HCT116 (cell line): ENCODE data around the gene BAG2. TPM values are rescaled to one million over a fixed set of nuclear protein-coding genes. Genes with fewer than 3 reads are reported as not detected.

Experiments
- ATAC-seq: fragments of 200-7000 bp; cut with Tn5 transposase; 2 replicates; pipeline ENCODE4 v1.9.1; 2020; ENCODE audit warnings: mild to moderate bottlenecking, moderate library complexity
- BruUV-seq: library from RNA; stranded (reverse); fragments of 400-500 nt; replicated peaks from 2 replicates; lab custom pipeline; 2021; lab: Mats Ljungman, UMichigan
- CTCF ChIA-PET: fragments of 300-600 bp; sonication (Branson Sonifier 250); formaldehyde crosslinking; loops from one replicate; lab custom pipeline; 2021; ENCODE audit warnings: antibody characterized with exemption; lab: Charles Lee
- POLR2A ChIA-PET: fragments of 300-600, 350-600 bp; sonication (Branson Sonifier 250); formaldehyde crosslinking; loops from one replicate; lab custom pipeline; 2021; ENCODE audit warnings: antibody characterized with exemption; lab: Charles Lee
- RAD21 ChIA-PET, 2 experiments: fragments of 300-600 bp; sonication (Branson Sonifier 250); formaldehyde crosslinking; loops; one replicate each; lab custom pipeline; 2023; ENCODE audit warnings: low total read pairs in 2 of 2; ENCODE audit not compliant: uncharacterized antibody in 2 of 2, unreplicated experiment in 2 of 2, low non-redundant PET in 1 of 2; lab: Charles Lee
- DNase-seq: peaks from one replicate; pipeline ENCODE4 v3.0.0-alpha.2; 2010; ENCODE audit warnings: low read depth, low spot score
- H2AFZ ChIP-seq: fragments of 200-600 bp; shearing (Covaris generic), sonication (generic); 2 replicates; pipeline ENCODE4 v1.6.1; 2017; ENCODE audit warnings: low read depth, mixed run types, mixed read lengths, antibody characterized with exemption, low read length; ENCODE audit not compliant: poor library complexity, severe bottlenecking
- H3K27ac ChIP-seq: 2 replicates; pipeline ENCODE4 v1.5.1; 2012; ENCODE audit warnings: low read depth, low read length
- H3K27me3 ChIP-seq: fragments of 200-600 bp; sonication (generic); 2 replicates; pipeline ENCODE4 v1.6.1; 2016; ENCODE audit warnings: mixed run types, low read length, mixed read lengths; ENCODE audit not compliant: insufficient read depth
- H3K36me3 ChIP-seq, 2 experiments: fragments of 200-500 bp in 1 of 2; fragments of 200-600 bp in 1 of 2; sonication (Bioruptor generic) in 1 of 2; sonication (generic) in 1 of 2; 2 replicates each; pipeline versions ENCODE4 v1.5.1 to v1.6.1; 2014 to 2016; ENCODE audit warnings: low read length in 2 of 2, inconsistent platforms in 1 of 2, mixed read lengths in 1 of 2, mixed run types in 1 of 2; ENCODE audit not compliant: insufficient read depth in 2 of 2, control insufficient read depth in 1 of 2
- H3K4me1 ChIP-seq, 2 experiments: fragments of 200-600 bp in 1 of 2; sonication (generic) in 1 of 2; 2 replicates each; pipeline versions ENCODE4 v1.5.1 to v1.6.1; 2012 to 2017; ENCODE audit warnings: low read length in 2 of 2, inconsistent platforms in 1 of 2, mild to moderate bottlenecking in 1 of 2, mixed read lengths in 1 of 2, mixed run types in 1 of 2, moderate library complexity in 1 of 2; ENCODE audit not compliant: insufficient read depth in 2 of 2, control insufficient read depth in 1 of 2
- H3K4me2 ChIP-seq: fragments of 200-600 bp; sonication (generic); 2 replicates; pipeline ENCODE4 v1.6.1; 2017; ENCODE audit warnings: mixed run types, low read length, mixed read lengths
- H3K4me3 ChIP-seq, 2 experiments: fragments of 200-600 bp in 1 of 2; sonication (generic) in 1 of 2; replicated peaks in 1 of 2; 2 replicates each; pipeline ENCODE4 v1.5.1; 2011 to 2016; ENCODE audit warnings: low read length in 2 of 2, control low read depth in 1 of 2, low read depth in 1 of 2, mild to moderate bottlenecking in 1 of 2, mixed read lengths in 1 of 2, mixed run types in 1 of 2
- H3K79me2 ChIP-seq: fragments of 200-600 bp; sonication (generic); 2 replicates; pipeline ENCODE4 v1.6.1; 2017; ENCODE audit warnings: mild to moderate bottlenecking, mixed run types, low read length, moderate library complexity, mixed read lengths; ENCODE audit not compliant: insufficient read depth
- H3K9ac ChIP-seq: fragments of 200-600 bp; sonication (generic); 2 replicates; pipeline ENCODE4 v1.6.1; 2016; ENCODE audit warnings: low read length, mixed read lengths
- H3K9me2 ChIP-seq: fragments of 200-600 bp; sonication (generic), shearing (Covaris generic); 2 replicates; pipeline ENCODE4 v1.6.1; 2017; ENCODE audit warnings: mixed run types, mild to moderate bottlenecking, moderate library complexity; ENCODE audit not compliant: insufficient read depth
- H3K9me3 ChIP-seq, 2 experiments: fragments of 200-500 bp in 1 of 2; fragments of 200-600 bp in 1 of 2; sonication (Bioruptor generic) in 1 of 2; sonication (generic) in 1 of 2; 2 replicates each; pipeline ENCODE4 v1.6.1; 2014 to 2017; ENCODE audit warnings: low read length in 2 of 2, mixed read lengths in 2 of 2, inconsistent platforms in 1 of 2, low read depth in 1 of 2, mild to moderate bottlenecking in 1 of 2, mixed run types in 1 of 2, moderate library complexity in 1 of 2; ENCODE audit not compliant: control insufficient read depth in 1 of 2, insufficient read depth in 1 of 2
- H4K20me1 ChIP-seq: fragments of 200-600 bp; sonication (generic), shearing (Covaris generic); 2 replicates; pipeline ENCODE4 v1.6.1; 2017; ENCODE audit warnings: mixed run types, mild to moderate bottlenecking, moderate library complexity; ENCODE audit not compliant: insufficient read depth
- CBX3 ChIP-seq: IDR thresholded peaks from 2 replicates; pipeline ENCODE4 v1.6.1; 2012; ENCODE audit warnings: low read depth
- EGR1 ChIP-seq: IDR thresholded peaks from 2 replicates; pipeline ENCODE4 v1.6.1; 2012; ENCODE audit warnings: low read depth
- ELF1 ChIP-seq: IDR thresholded peaks from 2 replicates; pipeline ENCODE4 v1.6.1; 2012; ENCODE audit warnings: low read depth, borderline replicate concordance
- EZH2 ChIP-seq: fragments of 200-600 bp; sonication (generic); IDR thresholded peaks from 2 replicates; pipeline ENCODE4 v1.6.1; 2017; ENCODE audit warnings: antibody characterized with exemption, mixed run types
- EZH2phosphoT487 ChIP-seq: fragments of 200-600 bp; IDR thresholded peaks from 2 replicates; pipeline ENCODE4 v1.6.1; 2018; ENCODE audit warnings: antibody characterized with exemption, borderline replicate concordance
- FOSL1 ChIP-seq: IDR thresholded peaks from 2 replicates; pipeline ENCODE4 v1.6.1; 2012; ENCODE audit warnings: low read depth
- POLR2A ChIP-seq: IDR thresholded peaks from 2 replicates; pipeline ENCODE4 v1.7.0; 2011; ENCODE audit warnings: borderline replicate concordance; ENCODE audit not compliant: insufficient read depth, insufficient read length; ENCODE audit errors: extremely low read depth
- TCF7L2 ChIP-seq: IDR thresholded peaks from 2 replicates; pipeline ENCODE4 v1.7.0; 2011; ENCODE audit warnings: borderline replicate concordance, inconsistent platforms; ENCODE audit not compliant: insufficient read depth, insufficient read length; ENCODE audit errors: extremely low read depth
- YY1 ChIP-seq: IDR thresholded peaks from 2 replicates; pipeline ENCODE4 v1.6.1; 2011; ENCODE audit warnings: low read length, low read depth, moderate library complexity, mild to moderate bottlenecking; ENCODE audit not compliant: insufficient replicate concordance; ENCODE audit errors: extremely low read depth
- ZFX ChIP-seq: fragments of 450-650 bp; IDR thresholded peaks from 2 replicates; pipeline ENCODE4 v1.6.1; 2017
- ZNF274 ChIP-seq: fragments of 200-500 bp; sonication (Bioruptor generic); IDR thresholded peaks from 2 replicates; pipeline ENCODE4 v1.6.1; 2014; ENCODE audit warnings: mild to moderate bottlenecking, low read depth, low read length, inconsistent platforms
- intact Hi-C: fragments of 100-400 bp; cut with micrococcal nuclease; formaldehyde crosslinking; loops from 2 replicates; pipeline ENCODE4 v1.10.0; 2022
- total RNA-seq: library from RNA; stranded (reverse); gene quantifications from one replicate; pipeline ENCODE4 v1.2.1, GENCODE V29; 2021; ENCODE audit not compliant: unreplicated experiment
- TF ChIP-seq, protein P1 (sequence below): IDR thresholded peaks from 2 replicates; pipeline ENCODE4 v1.6.1; 2012

The BAG2 gene
- total RNA-seq, 1 experiment from 2014 or later, result 13.5 TPM

DNA sequence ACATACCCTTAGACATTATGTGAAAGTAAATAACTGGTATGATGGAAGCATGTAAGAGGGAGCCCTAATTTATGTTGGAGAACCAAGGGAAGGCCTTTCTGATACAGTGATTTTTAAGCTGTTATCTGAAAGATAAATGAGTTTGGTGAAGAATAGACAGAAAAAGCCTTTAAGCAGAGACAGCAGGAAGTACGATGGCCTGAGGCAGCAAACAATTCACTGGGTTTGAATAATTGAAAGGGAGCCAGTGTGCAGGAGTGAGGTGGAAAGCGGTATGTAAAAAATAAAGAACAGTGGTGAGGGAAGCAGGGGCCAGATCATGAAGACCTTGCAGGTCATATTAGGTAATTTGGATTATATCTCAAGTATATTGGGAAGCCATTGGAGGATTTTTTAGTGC lies 54.1 kb downstream of the BAG2 start:
- H4K20me1 ChIP-seq, result no peaks in the 10 kb centered on the region
- RAD21 ChIA-PET, result no interaction called here
- no peak overlapping the region for H2AFZ ChIP-seq
- POLR2A ChIA-PET, result no interaction called here
- H3K4me3 ChIP-seq, result no peak overlapping the region
- BruUV-seq, result no TSS peak
- no peaks in the 10 kb centered on the region for H3K9me3 ChIP-seq
- intact Hi-C loops, result no loop called here
- no peaks in the 10 kb centered on the region for H3K9me2 ChIP-seq
- no peaks in the 10 kb centered on the region for H3K27me3 ChIP-seq
- no peak overlapping the region for H3K4me2 ChIP-seq
- no peak overlapping the region for H3K27ac ChIP-seq
- DNase-seq (no peak), ATAC-seq (no peak)
- H3K36me3 ChIP-seq, result no peaks in the 10 kb centered on the region
- TF ChIP-seq EGR1 (no peak), EZH2 (no peak), EZH2phosphoT487 (no peak), CBX3 (no peak), POLR2A (no peak), ELF1 (no peak), TCF7L2 (no peak), YY1 (no peak), ZNF274 (no peak), ZFX (no peak), FOSL1 (no peak)
- TF ChIP-seq, protein P1, sequence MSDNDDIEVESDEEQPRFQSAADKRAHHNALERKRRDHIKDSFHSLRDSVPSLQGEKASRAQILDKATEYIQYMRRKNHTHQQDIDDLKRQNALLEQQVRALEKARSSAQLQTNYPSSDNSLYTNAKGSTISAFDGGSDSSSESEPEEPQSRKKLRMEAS, result no peak
- peaks cover 1% of the 10 kb centered on the region for H3K79me2 ChIP-seq
- CTCF ChIA-PET, result no interaction called here
- H3K4me1 ChIP-seq, result peaks cover 3 to 8% of the 10 kb centered on the region in 2 experiments; a peak in 2 of 4 replicates
- H3K9ac ChIP-seq, result no peak overlapping the region

Other genes starting within 250 kb of the BAG2 start
- gene BEND6, start 217.2 kb upstream of the BAG2 start, total RNA-seq, result 4.0 TPM
- 12.7 TPM for gene KIAA1586, start 125.6 kb upstream of the BAG2 start, total RNA-seq
- 49.1 TPM for gene ZNF451, start 82.1 kb upstream of the BAG2 start, total RNA-seq
- gene RAB23, start 50.0 kb downstream of the BAG2 start, total RNA-seq, result 11.7 TPM
- gene PRIM2, start 145.3 kb downstream of the BAG2 start, total RNA-seq, result 44.0 TPM